ENCODE measurements around the gene PDE11A. TPM values are rescaled to one million over a fixed set of nuclear protein-coding genes. Genes with fewer than 3 reads are reported as not detected.

PDE11A gene
- total RNA-seq, 1 experiment from 2014 or later, result 0.13 TPM

- Histone ChIP-seq H3K9me3 (ENCODE audit: control insufficient read depth, low read depth, low read length) (no peaks in the 10 kb centered on the region), H2BK20ac (ENCODE audit: low read depth, low read length, poor library complexity, severe bottlenecking) (no peak overlapping the region), H2BK15ac (ENCODE audit: low read depth, low read length) (no peak overlapping the region), H4K20me1 (ENCODE audit: control insufficient read depth, insufficient read depth, insufficient read length) (no peaks in the 10 kb centered on the region), H4K91ac (ENCODE audit: insufficient read length, low read depth, low read length) (no peak overlapping the region), H3K23ac (ENCODE audit: insufficient read length, low read depth, low read length) (no peak overlapping the region), H3K4ac (ENCODE audit: low read depth, low read length) (no peak overlapping the region), H4K5ac (ENCODE audit: insufficient read length, low read depth, low read length) (no peak overlapping the region), H3K56ac (ENCODE audit: insufficient read length, low read depth, low read length) (no peak overlapping the region), H3K79me1 (ENCODE audit: insufficient read depth, low read depth, low read length, poor library complexity, severe bottlenecking) (no peaks in the 10 kb centered on the region), H3K23me2 (ENCODE audit: insufficient read length, low read depth, low read length, poor library complexity, severe bottlenecking) (no peaks in the 10 kb centered on the region), H2BK5ac (ENCODE audit: insufficient read length, low read length) (no peak overlapping the region), H2AFZ (ENCODE audit: low read length) (no peak overlapping the region), H3K4me2 (ENCODE audit: insufficient read depth, insufficient read length, low read length) (no peak overlapping the region), H3K18ac (ENCODE audit: insufficient read length, low read depth, low read length) (no peak overlapping the region), H3K79me2 (ENCODE audit: insufficient read depth, low read length) (no peaks in the 10 kb centered on the region), H3K14ac (ENCODE audit: insufficient read depth, low read length) (no peak overlapping the region), H3K9ac (ENCODE audit: extremely low read depth, insufficient read length, low read length) (no peak overlapping the region), H3T11ph (ENCODE audit: low read length) (no peak overlapping the region), H2BK12ac (ENCODE audit: insufficient read length, low read depth, low read length) (no peak overlapping the region), H4K8ac (replicated peaks; ENCODE audit: insufficient read length, low read depth, low read length) (no peak overlapping the region), H3K27me3 (ENCODE audit: insufficient read depth, low read length) (no peaks in the 10 kb centered on the region), H3K27ac (ENCODE audit: insufficient read length, low read depth, low read length) (no peak overlapping the region), H2BK120ac (ENCODE audit: low read depth, low read length, poor library complexity, severe bottlenecking) (no peak overlapping the region), H3K4me1 (ENCODE audit: insufficient read depth, low read length) (no peaks in the 10 kb centered on the region; the same call in 1 of the 2 replicates), H2AK5ac (ENCODE audit: insufficient read length, low read length) (no peak overlapping the region)
- H3K36me3 Mint-ChIP-seq (ENCODE audit: insufficient read depth in 1 of 3, low read depth in 3 of 3), result no peaks in the 10 kb centered on the region
- peaks cover 4 to 8% of the 10 kb centered on the region in 2 experiments; a peak in 2 of 4 replicates for H3K4me1 Mint-ChIP-seq
- H3K4me3 Mint-ChIP-seq, result no peak overlapping the region
- DNase-seq, result no peak
- H3K27ac Mint-ChIP-seq, result no peak overlapping the region
- TF ChIP-seq CTCF (conservative IDR thresholded peaks at IDR 0.05), result no peak
- no peaks in the 10 kb centered on the region for H3K9me3 Mint-ChIP-seq
- peaks cover 21% of the 10 kb centered on the region for H3K27me3 Mint-ChIP-seq (ENCODE audit: low read depth)
- no CpG with 5 or more reads among the region's 9 CpGs for WGBS (ENCODE audit: extremely low coverage, insufficient read length, low lambda C conversion rate)
These were observed 360.9 kb downstream of the PDE11A start for GRCh38 chr2:177711483-177712265.
